Measurements from ENCODE around the gene CHURC1.

The CHURC1 gene

DNA sequence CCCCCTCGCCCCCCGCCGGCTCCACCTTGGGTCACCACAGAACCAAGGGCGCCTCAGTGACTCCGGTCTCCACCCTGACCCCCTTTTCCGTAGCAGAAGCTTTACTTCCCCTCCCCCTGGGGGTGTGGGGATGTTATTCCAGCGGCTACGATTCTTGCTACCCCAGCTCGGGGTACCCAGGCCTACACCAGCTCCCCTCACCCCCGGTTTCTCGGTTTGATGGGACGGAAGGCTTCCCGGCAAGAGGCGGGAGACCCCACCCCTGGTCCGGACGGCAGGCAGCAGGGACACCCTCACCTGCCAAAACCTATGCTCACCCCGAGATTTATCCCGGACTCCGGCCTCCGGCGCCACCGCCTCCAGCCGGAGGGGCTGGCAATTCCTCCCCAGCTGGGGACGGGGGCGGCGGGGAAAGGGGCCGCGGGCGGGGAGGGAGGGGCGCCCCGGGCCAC, 57.3 kb downstream of the CHURC1 start:
- H3K4me3 ChIP-seq (ENCODE audit: low read depth, low read length), result peak overlapping the region; percentile 67
- no peak for TF ChIP-seq CTCF (conservative IDR thresholded peaks at IDR 0.05; ENCODE audit: low read depth, low read length)
- DNase-seq (ENCODE audit: low read depth), result no peak

GRCh38 chr14:64971943-64972791, 57.9 kb downstream of the CHURC1 start, which contains the start of gene RAB15:
RAB15 (minus strand) TSS chr14:64972336; CDS start chr14:64972076, 260 bp downstream.
- H3K4me3 ChIP-seq (ENCODE audit: low read depth, low read length), result peak within 1 kb of the TSS; percentile 67
- no peak for DNase-seq (ENCODE audit: low read depth)
- no peak for TF ChIP-seq CTCF (conservative IDR thresholded peaks at IDR 0.05; ENCODE audit: low read depth, low read length)

DNA sequence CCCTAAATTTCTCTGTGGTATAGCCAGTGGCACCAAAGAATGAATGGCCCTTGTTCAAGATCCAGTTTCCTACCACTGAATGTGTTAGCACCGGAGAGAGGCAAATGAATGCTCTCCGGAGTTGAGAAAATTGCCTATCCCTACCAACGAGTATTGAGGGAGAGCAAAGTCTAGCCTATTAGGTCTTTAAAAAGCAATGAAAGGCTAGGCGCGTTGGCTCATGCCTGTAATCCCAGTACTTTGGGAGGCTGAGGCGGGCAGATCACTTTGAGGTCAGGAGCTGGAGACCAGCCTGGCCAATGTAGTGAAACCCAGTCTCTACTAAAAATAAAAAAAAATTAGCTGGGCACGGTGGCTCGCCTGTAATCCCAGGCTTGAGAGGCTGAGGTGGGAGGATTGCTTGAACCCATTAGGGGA, 58.8 kb downstream of the CHURC1 start:
- DNase-seq (ENCODE audit: low read depth), result no peak
- no peak overlapping the region for H3K4me3 ChIP-seq (ENCODE audit: low read depth, low read length)
- TF ChIP-seq CTCF (conservative IDR thresholded peaks at IDR 0.05; ENCODE audit: low read depth, low read length), result no peak

DNA sequence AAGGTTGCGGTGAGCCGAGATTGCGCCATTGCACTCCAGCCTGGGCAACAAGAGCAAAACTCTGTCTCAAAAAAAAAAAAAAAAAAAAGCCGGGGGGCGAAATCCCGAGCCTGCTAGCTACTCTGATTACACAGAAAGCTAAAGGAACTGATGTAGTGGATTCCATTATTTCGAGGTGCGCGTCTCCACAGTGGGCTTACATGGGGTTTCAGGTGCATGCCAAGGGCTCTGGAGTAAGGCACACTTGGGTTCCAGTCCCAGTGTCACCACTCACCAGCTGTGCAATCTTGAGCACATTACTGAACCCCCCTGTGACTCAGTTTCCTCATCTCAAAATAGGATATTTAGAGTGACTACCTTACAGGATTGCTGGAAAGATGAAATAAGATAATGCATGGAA, 59.6 kb downstream of the CHURC1 start:
- no peak for DNase-seq (ENCODE audit: low read depth)
- no peak overlapping the region for H3K4me3 ChIP-seq (ENCODE audit: low read depth, low read length)
- no peak for TF ChIP-seq CTCF (conservative IDR thresholded peaks at IDR 0.05; ENCODE audit: low read depth, low read length)

DNA sequence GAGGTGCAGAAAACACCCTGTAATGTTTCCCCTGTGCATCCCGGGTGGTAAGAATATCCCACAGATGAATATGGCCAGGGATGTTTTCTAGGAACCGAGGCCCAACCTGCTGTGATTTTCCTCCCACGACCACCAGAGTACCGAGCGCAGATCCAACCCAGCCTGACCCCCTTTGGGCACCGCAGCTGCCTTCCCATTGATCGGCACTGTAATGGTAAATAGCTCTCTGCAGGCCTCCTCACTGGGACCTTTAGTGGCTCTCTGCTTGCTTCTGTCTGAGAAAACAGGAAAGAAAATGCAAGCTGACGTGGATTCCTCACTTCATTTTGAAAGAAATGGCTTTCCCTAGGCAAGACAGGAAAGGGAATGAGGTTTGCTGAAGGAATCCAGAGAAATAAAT, 60.3 kb downstream of the CHURC1 start:
- DNase-seq (ENCODE audit: low read depth), result no peak
- no peak for TF ChIP-seq CTCF (conservative IDR thresholded peaks at IDR 0.05; ENCODE audit: low read depth, low read length)
- H3K4me3 ChIP-seq (ENCODE audit: low read depth, low read length), result no peak overlapping the region

DNA sequence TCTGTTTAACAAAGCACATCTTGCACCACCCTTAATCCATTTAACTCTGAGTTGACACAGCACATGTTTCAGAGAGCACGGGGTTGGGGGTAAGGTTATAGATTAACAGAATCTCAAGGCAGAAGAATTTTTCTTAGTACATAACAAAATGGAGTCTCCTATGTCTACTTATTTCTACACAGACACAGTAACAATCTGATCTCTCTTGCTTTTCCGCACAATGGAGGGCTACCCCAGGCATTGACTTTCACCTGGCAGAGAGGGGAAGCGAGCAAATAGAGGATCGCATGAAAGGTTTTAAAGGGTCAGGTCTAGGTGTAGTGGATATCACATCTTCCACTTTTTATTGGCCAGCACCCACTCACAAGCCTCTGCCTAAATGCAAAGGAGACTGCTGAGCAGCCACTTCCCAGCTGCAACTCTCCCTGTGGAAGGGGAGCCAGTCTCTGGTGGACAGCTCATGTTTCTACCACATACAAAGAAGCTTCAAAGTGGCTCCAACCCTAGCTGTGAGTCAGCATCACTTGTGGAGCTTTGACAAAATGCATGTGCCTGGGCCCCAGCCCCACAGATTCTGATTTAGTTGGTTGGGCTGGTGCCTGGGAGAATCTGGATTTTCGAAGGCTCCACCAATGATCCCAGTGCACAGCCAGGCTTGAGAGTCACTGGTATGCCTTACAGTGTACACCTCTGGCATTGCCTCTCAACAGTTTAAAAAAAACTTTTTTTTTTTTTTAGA, 65.2 kb downstream of the CHURC1 start:
- peak; percentile 51 for DNase-seq (ENCODE audit: low read depth)
- no peak overlapping the region for H3K4me3 ChIP-seq (ENCODE audit: low read depth, low read length)
- no peak for TF ChIP-seq CTCF (conservative IDR thresholded peaks at IDR 0.05; ENCODE audit: low read depth, low read length)
